Smooth muscle cell (in vitro differentiated cells): ENCODE data around the gene DKK3. TPM values are rescaled to one million over a fixed set of nuclear protein-coding genes. Genes with fewer than 3 reads are reported as not detected.
A peak's percentile ranks its signal among the peaks of the same experiment; 100 is the strongest.

ENCODE experiments used
- DNase-seq: peaks from one replicate; lab custom pipeline; 2025; ENCODE audit not compliant: unreplicated experiment; lab: John Stamatoyannopoulos, UW
- H2AFZ ChIP-seq: fragments of 200-600 bp; sonication (generic); 2 replicates; pipeline ENCODE4 v1.6.0; 2016; ENCODE audit warnings: antibody characterized with exemption, low read depth, mild to moderate bottlenecking
- H3F3A ChIP-seq: fragments of 200-600 bp; sonication (generic); 2 replicates; pipeline ENCODE4 v1.6.0; 2017; ENCODE audit warnings: antibody characterized with exemption, low read depth
- H3K27ac ChIP-seq: fragments of 200-600 bp; sonication (generic); 2 replicates; pipeline ENCODE4 v1.5.1; 2016; ENCODE audit warnings: low read depth, mild to moderate bottlenecking
- H3K27me3 ChIP-seq: fragments of 200-600 bp; sonication (generic); 2 replicates; pipeline ENCODE4 v1.6.1; 2016; ENCODE audit warnings: low read depth, mild to moderate bottlenecking
- H3K36me3 ChIP-seq: fragments of 200-600 bp; sonication (generic); 2 replicates; pipeline ENCODE4 v1.5.1; 2016; ENCODE audit warnings: low read depth
- H3K4me1 ChIP-seq: fragments of 200-600 bp; sonication (generic); 2 replicates; pipeline ENCODE4 v1.5.1; 2016; ENCODE audit warnings: low read depth
- H3K4me2 ChIP-seq: fragments of 200-600 bp; sonication (generic); 2 replicates; pipeline ENCODE4 v1.6.0; 2016; ENCODE audit warnings: mild to moderate bottlenecking
- H3K4me3 ChIP-seq: fragments of 200-600 bp; sonication (generic); 2 replicates; pipeline ENCODE4 v1.5.1; 2016; ENCODE audit warnings: mild to moderate bottlenecking
- H3K79me2 ChIP-seq: fragments of 200-600 bp; sonication (generic); 2 replicates; pipeline ENCODE4 v1.6.0; 2016; ENCODE audit warnings: low read depth, mild to moderate bottlenecking
- H3K9ac ChIP-seq: fragments of 200-600 bp; sonication (generic); 2 replicates; pipeline ENCODE4 v1.6.0; 2016; ENCODE audit warnings: low read depth
- H3K9me3 ChIP-seq: fragments of 200-600 bp; sonication (generic); replicated peaks from 2 replicates; pipeline ENCODE4 v1.5.1; 2016; ENCODE audit warnings: low read depth
- H4K20me1 ChIP-seq: fragments of 200-600 bp; sonication (generic); 2 replicates; pipeline ENCODE4 v1.6.0; 2016; ENCODE audit warnings: low read depth
- CTCF ChIP-seq: fragments of 200-600 bp; sonication (generic); IDR thresholded peaks from 2 replicates; pipeline ENCODE4 v1.5.1; 2017; ENCODE audit warnings: borderline replicate concordance, mild to moderate bottlenecking, antibody characterized with exemption; ENCODE audit not compliant: insufficient read depth, poor library complexity, severe bottlenecking
- WGBS: methylation state at CpG from one replicate; pipeline ENCODE4 v1.1.7; 2016; ENCODE audit warnings: low lambda C conversion rate; 5-methylcytosine and 5-hydroxymethylcytosine counted together
- polyA plus RNA-seq: library from polyadenylated mRNA; unstranded; fragments of >200 nt; fragmentation: Nextera tagmentation; extraction: Ambion mirVana; gene quantifications from 2 replicates; pipeline ENCODE4 v1.2.1, GENCODE V29; 2016
- total RNA-seq: library from RNA; depleted of rRNA; stranded (reverse); fragments of >200 nt; gene quantifications from 2 replicates; pipeline ENCODE4 v1.2.3, GENCODE V29; 2014

Gene DKK3
- total and polyA plus RNA-seq, 2 experiments from 2014 or later: 105 to 113 TPM

DNA sequence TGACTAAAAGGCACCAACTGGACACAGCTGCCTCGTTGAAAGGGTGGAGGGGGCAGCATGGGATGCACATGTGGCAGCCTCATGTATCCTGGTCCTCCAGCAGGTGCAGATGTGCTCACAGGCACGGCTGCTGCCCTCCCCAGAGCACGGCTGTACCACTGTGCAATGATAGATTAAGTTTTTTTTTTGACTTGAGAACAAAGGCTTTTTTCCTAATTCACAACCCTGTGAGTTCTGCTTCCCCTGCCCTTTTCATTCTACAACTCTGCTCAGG, 11.4 kb downstream of the DKK3 start:
- no peaks in the 10 kb centered on the region for H3K9me3 ChIP-seq
- H3K4me1 ChIP-seq: peaks cover 9% of the 10 kb centered on the region
- H3F3A ChIP-seq: peaks cover 10% of the 10 kb centered on the region
- no peak for TF ChIP-seq CTCF
- H3K9ac ChIP-seq: no peak overlapping the region
- no peak overlapping the region for H2AFZ ChIP-seq
- no peaks in the 10 kb centered on the region for H4K20me1 ChIP-seq
- WGBS: 93% methylated on average over 3 of the region's 3 CpGs
- no peak overlapping the region for H3K27ac ChIP-seq
- no peaks in the 10 kb centered on the region for H3K79me2 ChIP-seq
- no peak overlapping the region for H3K4me3 ChIP-seq
- H3K36me3 ChIP-seq: no peaks in the 10 kb centered on the region
- no peaks in the 10 kb centered on the region for H3K27me3 ChIP-seq
- DNase-seq: no peak
- no peak overlapping the region for H3K4me2 ChIP-seq

GRCh38 chr11:11996321-11997048, 11.9 kb downstream of the DKK3 start:
- H3F3A ChIP-seq: peaks cover 15% of the 10 kb centered on the region
- H3K4me1 ChIP-seq: peaks cover 9% of the 10 kb centered on the region
- no peak for TF ChIP-seq CTCF
- H3K9me3 ChIP-seq: no peaks in the 10 kb centered on the region
- H4K20me1 ChIP-seq: no peaks in the 10 kb centered on the region
- H3K4me2 ChIP-seq: no peak overlapping the region
- H3K9ac ChIP-seq: no peak overlapping the region
- H3K36me3 ChIP-seq: no peaks in the 10 kb centered on the region
- no peaks in the 10 kb centered on the region for H3K79me2 ChIP-seq
- H3K27me3 ChIP-seq: no peaks in the 10 kb centered on the region
- H3K27ac ChIP-seq: no peak overlapping the region
- WGBS: 92% methylated on average over 11 of the region's 11 CpGs
- no peak for DNase-seq
- H2AFZ ChIP-seq: no peak overlapping the region
- no peak overlapping the region for H3K4me3 ChIP-seq

GRCh38 chr11:11995601-11996000, 12.8 kb downstream of the DKK3 start:
- 92% methylated on average over 6 of the region's 6 CpGs for WGBS
- Histone ChIP-seq H2AFZ (no peak overlapping the region), H3F3A (peaks cover 16% of the 10 kb centered on the region), H3K27me3 (no peaks in the 10 kb centered on the region), H3K4me3 (no peak overlapping the region), H3K9me3 (no peaks in the 10 kb centered on the region), H3K79me2 (no peaks in the 10 kb centered on the region), H3K27ac (no peak overlapping the region), H3K4me1 (peaks cover 9% of the 10 kb centered on the region), H3K9ac (no peak overlapping the region), H3K36me3 (no peaks in the 10 kb centered on the region), H3K4me2 (no peak overlapping the region), H4K20me1 (no peaks in the 10 kb centered on the region)
- DNase-seq: no peak
- TF ChIP-seq CTCF: no peak

DNA sequence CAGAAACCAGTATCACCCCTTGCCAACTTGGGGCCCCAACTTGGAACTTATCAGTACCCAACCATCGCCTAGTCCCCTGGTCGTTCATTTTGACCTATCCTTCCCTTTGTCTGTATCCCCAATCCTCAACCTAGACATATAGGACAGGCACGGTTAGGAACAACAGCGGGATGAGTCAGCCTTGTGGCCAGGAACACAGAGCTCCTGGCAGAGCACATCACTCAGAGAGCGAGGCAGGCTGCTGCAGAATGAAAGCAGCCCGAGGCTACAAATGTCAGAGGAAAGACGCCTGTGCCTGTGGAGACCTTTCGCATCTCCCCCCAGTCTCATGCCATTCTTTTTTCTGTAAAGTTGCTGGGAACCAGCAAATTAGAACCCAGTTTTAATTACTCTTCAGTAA, 14.6 kb downstream of the DKK3 start:
- Histone ChIP-seq H2AFZ (no peak overlapping the region), H3K36me3 (no peaks in the 10 kb centered on the region), H3K9ac (peak overlapping the region; percentile 38), H3K9me3 (no peaks in the 10 kb centered on the region), H4K20me1 (no peaks in the 10 kb centered on the region), H3F3A (peaks cover 26% of the 10 kb centered on the region), H3K4me2 (peak overlapping the region; percentile 68), H3K4me3 (no peak overlapping the region), H3K27ac (peak overlapping the region; percentile 91), H3K79me2 (no peaks in the 10 kb centered on the region), H3K27me3 (no peaks in the 10 kb centered on the region), H3K4me1 (peaks cover 9% of the 10 kb centered on the region)
- TF ChIP-seq CTCF: no peak
- no peak for DNase-seq
- 5% methylated on average over 8 of the region's 8 CpGs for WGBS
